ENCODE measurements around the gene UNC119B.

UNC119B gene

DNA sequence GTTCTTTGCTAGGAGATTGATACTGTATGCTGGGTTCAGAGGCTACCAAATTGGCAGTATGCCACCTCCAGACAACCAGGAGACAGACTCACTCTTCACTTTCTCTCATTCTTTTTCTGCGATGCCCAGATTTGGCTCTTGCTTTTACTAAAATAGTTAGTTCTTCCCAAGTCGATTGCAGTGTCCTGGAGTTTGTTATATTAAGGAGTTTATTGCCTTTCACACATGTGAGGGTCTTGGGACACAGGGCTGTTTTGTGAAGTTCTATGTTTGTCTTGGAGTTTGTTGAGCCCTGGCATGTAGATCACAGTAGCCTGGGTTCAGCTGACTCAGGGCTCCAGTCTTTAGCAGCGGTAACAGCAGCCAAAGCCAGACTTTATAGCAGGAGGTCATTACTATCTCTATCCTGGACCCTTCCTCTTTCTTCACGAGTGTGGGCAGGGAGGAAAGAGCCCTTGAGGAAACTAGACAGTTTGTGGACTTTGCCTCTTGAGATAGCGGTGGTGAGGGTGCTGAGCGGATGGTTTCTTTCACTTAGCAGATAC lies 21.7 kb upstream of the UNC119B start:
- DNase-seq (ENCODE audit: low read depth): no peak

DNA sequence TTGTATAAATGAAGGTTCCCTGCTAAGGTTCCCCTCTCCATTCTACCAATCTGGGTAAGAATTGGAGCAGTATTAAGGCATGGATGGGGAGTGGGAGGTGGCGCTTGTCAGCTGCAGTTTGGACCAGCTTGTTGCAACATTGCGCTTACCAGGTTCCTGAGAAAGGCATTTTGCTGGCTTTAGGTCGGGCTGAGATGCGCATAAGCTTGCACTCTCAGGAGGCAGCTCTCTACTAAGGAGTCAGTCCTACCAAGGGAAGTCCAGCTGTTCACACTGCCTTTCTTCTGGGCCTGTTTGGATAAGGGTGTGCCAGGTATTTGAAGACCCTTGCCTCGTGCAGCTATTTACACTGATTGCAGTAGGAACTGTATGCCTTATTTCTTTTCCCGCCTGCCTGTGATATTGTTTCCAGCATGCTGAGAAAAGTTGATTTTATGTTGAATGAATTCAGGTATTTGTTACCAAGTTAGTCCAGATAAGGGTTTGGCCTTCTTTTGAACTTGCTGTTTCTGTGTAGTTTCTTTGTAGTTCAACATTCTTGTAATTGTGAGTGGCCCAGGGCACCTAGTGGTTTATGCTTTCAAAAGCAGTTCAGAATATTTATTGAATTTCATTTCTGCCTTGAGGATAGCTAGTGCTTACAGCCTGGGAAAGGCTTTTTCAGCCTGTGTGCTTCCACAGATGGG lies 20.7 kb upstream of the UNC119B start:
- no peak for DNase-seq (ENCODE audit: low read depth)

DNA sequence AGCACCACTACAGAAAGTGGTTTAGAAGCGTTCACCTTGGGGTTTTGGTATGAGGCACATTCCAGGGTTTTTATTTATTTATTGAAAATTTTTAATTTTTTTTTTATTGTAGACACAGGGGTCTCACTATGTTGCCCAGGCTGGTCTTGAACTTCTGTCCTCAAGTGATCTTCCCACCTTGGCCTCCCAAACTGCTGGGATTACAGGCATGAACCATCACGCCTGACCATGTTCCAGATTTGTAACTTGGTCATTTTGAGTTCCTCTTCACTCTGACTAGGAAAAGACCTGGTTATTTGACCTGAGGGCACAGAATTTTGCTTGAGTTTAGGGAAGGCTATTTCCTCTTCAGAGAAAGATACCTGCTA lies 20.2 kb upstream of the UNC119B start:
- DNase-seq (ENCODE audit: low read depth): no peak

DNA sequence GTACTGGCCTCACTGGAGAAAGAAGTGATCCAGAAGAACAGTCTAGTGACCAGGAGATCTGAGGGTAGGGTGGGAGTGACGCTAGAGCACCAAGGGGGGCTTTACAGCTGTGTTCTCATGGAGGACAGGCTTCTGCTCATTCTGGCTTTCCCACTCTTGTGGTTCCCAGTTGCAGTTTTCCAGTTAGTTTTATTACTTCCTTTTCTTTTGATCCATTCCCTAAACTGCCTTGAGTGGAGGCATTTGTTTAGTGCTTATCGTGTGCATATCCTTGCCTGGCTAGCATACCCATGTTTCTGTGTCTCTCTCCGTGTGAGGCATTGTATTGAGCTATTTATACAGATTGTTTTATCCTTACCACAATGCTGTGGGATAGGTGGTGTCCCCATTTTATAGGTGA lies 19.3 kb upstream of the UNC119B start:
- DNase-seq (ENCODE audit: low read depth): no peak

DNA sequence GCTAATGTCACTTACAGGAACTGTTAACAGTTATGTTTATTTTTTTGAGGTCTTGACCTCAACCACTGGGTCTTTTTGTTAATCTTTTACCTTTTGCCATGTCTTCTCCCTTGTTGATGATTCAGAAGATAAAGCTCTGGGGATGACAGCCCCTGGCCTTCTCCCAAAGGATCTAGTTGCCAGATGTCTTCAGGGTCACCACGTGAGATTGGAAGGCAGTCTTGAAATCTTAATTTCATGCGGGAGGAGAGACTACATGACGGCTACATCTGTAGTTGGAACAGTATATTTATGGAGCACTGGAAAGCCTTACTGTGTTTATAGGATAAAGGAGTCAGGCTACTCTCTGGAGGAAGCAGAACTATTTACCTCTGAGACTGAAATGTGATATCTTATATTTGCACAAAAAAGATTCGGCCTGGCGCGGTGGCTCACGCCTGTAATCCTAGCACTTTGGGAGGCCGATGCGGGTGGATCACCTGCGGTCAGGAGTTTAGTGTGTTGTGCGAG lies 17.7 kb upstream of the UNC119B start:
- DNase-seq (ENCODE audit: low read depth): no peak

DNA sequence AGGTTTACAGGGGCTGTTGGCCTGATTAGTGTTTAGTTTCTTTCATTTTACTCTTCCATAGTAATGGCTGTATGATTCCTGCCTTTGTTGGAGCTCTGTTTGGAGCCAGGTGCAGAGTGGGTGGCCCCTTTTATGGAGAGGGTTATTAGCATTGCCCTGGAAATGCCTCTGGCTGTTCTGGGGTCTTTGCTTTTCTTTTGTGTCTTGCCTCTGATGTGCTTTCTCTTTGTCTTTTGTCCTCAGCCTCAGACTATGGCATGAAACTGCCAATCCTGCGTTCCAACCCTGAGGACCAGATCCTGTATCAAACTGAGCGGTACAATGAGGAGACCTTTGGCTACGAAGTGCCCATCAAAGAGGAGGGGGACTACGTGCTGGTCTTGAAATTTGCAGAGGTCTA lies 16.4 kb upstream of the UNC119B start:
- no peak for DNase-seq (ENCODE audit: low read depth)

DNA sequence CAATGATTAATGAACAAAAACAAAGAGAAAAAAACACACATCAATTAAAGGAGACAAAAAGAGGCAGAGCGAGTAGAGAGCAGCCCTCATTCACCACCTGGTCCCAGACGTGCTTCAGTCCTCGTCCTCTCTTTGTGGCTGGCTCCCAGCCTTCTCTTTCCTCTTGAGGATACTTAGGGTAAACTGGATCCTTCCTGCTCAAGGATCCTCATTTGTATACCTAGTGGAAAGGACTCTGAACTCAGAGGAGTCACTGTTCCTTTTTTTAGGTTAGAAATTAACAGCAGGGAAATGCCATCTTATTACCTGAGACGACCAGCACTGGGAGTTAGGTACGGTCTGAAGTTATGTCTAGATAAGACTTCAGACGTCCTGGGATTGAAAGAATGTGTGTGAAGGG lies 13.6 kb upstream of the UNC119B start:
- DNase-seq (ENCODE audit: low read depth): no peak

DNA sequence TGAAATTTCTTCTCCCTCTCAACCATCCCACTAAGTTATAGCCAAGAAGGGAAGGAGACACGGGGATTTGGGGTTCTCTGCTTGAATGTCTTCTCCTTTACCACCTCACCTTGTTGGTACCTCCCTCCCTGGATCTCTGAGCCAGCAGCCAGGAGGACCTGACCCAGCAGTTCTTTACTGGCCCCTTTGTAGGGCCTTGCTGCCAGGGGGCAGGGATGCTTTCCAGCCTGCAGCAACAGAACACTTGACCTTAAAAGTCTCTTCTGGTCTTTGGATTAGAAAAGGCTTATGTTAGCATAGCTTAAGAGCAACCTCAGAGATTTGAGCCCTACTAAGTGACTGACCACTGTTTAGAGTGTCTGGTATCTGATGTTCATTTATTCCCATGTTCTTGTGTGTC lies 12.9 kb upstream of the UNC119B start:
- DNase-seq (ENCODE audit: low read depth): no peak

DNA sequence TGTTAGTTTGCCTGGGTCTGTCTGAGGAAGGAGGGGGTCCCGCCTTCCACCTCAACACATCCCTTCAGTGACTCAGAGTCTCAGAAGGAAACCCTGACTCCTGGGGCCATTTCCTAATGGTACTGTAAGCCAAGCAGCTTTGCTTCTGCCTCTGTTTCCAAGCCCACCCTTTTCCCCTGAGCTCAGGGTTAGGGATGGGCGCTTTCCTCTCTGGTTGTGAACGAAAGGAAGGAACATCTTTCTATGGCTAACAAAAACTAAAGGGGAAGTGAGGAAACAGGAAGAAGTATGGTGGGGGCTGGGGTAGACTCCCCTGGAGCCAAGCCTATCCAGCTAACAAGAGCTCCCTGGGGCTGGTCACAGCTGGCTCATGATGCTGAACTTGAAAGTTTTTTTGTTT lies 11.6 kb upstream of the UNC119B start:
- no peak for DNase-seq (ENCODE audit: low read depth)

DNA sequence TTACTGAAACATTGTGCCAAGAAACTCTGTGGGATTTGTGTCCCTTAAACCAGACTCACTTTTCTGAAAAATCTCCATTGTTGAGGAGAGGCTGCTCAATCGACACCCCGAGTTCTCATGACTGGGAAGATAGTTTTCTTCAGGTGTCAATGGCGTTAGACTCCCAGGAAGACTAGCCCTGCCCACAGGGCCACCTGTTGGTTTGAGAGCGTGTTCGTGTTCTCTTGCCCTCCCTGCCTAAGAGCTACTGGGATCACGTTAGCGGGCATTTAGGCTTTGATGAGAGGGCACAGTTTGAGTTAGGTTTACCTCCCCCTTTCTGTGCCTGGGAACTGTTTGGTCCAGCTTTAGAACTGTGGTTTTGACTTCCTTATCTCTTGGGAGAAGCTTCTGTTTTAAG lies 10.7 kb upstream of the UNC119B start:
- DNase-seq (ENCODE audit: low read depth): no peak

DNA sequence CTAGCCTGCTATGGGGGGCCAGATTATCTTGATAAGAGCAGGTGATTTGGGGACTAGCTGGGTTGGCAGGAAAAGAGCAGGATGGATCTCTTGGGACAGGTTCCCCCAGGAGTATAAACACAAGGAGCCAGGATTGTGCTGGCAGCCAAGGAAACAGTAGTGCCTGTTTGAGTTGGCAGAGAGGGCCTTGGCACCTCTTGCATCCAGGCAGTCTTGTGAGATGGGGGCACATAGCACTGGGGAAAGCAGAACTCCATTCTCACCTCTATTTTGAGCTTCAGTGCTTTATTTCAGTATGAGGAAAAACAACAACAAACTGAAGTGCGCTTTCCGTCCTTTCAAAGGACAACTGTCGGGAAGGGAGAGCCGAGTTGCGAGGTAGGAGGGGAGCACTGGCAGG lies 9.4 kb upstream of the UNC119B start:
- no peak for DNase-seq (ENCODE audit: low read depth)

DNA sequence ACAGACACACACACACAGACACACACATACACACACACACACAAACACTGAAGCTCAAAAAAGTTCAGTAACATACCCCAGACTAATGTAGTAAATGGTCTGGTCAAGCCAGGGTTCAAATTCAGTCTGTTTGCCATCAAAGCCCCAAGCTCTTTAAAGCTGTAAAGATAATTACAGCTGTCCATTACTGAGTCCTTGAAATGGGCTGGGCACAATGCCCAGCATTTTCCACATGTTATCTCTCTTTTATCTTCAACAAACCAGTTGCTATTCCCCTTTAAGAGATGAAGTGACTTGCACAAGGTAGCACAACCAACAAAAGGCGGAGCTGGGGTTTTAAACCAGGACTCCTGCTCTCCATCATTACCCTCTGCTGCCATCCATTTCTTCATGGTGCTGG lies 7.6 kb upstream of the UNC119B start:
- no peak for DNase-seq (ENCODE audit: low read depth)

DNA sequence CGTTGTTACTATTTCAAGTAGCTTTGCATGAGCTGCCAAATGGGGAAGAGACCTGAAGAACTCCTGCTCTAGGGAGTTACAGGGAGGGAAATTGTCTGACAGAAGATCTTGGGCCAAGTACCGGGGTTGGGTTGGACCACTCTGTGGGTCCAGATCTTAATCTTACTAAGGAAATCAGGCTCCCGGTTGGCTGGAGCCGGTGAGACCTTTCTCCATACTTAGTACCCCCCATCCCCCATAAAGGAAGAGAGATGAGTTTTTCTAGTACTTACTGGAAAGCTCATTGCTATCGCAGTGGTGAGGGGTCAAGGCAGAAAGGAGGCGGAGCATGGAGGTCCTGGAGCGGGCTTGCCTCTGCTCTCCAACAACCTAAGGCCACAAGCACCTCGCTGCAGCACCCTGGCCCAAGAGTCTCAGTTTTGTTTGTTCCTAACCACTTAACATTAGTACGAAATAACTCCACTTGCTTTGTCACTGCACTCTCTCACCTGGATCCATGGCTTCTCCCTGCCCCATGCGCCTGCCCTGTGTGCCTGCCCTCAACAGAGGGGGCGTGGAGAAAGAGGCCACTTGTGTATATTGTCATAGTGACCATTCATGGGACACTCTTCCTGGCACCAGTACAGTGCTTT lies 6.8 kb upstream of the UNC119B start:
- DNase-seq (ENCODE audit: low read depth): no peak

DNA sequence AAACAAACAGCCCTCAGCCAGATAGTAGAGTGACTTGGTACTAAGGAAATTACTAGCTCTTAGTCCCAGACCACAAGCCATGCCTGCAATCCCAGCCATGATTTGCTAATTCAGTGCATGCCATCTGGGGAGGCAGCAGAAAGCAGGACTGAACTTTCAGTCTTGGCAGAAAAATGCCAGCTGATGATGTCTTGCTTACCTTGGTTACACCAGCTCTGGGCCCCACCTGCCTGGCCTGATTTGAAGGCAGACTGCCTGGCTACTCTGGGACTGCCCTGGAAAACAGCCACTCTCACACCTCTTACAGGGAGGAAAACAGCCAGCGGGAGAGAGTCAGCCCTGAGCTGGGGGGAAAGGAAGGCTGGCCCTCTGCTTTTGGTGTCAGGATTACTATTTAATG lies 4.6 kb upstream of the UNC119B start:
- no peak for DNase-seq (ENCODE audit: low read depth)

DNA sequence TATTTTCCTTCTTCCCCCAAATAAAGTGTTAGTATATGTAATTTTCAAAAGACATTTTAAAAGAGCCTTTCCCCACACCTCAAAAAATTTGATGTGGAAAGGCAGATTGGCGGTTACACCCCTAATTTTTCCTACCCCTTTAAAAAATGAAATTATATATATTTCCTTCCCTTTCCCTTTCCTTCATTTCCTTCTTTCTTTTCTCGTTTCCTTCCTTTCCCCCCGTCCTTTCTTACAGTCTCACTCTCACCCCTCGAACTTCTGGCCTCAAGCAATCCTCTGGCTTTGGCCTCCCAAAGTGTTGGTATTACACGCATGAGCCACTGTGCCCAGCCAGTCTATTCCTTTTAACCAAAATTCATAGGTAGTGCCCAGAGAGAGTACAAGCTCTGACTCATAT lies 4.2 kb upstream of the UNC119B start:
- DNase-seq (ENCODE audit: low read depth): no peak

DNA sequence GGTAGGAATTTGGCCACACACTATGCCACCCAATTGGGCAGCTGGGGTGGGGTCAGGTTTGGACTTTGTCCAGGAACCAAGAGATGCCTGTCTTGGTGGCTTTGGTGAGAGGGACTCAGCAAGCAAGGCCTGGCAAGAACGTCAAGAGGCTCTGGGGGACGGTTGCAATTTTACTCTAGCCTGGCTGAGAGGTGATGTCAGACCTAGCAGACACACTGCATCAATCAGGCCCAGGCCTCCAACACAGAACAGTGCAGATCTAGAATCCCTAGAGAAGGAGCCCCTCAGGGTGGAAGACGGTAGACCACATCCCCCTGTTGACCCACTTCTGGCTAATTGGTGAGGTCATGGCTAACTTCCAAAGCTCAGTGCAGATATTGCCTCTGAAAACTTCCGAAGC lies 1.6 kb upstream of the UNC119B start:
- no peak for DNase-seq (ENCODE audit: low read depth)

DNA sequence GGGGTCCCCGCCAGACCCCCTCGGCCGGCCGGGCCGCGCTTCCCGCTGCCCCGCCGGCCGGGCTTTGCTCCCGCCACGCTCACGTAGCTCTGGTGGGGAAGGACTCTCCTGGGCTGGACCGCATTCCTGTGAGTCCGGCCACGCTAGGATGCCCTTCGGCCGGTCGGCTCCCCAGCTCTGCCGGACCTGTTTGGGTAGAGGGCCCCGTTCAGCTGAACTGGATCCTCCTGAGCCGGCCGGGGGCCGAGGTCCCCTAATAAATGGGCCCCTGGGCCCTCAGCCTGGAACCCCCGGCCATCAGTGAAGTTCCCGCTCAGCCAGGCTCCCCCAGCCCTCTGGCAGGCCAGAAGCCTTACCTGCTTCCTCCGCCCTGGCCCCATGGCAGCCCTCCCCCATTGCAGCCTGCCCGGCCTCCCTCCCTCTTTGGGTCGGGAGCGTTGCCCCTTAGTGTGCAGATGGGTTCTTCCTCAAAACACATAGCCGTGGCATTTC lies 593 bp downstream of the UNC119B start:
- no peak for DNase-seq (ENCODE audit: low read depth)

DNA sequence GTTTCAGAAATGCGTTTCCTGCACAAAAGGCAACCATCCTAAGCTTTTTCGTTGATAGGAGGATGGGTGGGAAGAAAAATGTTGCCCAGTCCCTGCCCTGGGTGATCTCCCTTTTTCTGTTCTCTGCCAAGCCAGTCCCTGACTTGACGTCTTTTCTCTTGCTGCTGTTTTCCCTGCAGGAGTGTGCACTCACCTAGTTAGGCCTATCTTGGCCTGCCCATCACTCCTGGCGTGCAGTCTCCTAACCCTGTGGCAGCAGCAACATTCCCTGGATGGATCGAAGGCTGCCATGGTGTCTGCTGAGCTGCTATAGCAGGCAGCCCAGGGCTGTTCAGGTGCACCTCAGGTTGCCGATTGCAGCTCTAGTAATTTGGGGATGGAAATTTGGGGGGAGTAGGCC lies 1.2 kb downstream of the UNC119B start:
- DNase-seq (ENCODE audit: low read depth): no peak

DNA sequence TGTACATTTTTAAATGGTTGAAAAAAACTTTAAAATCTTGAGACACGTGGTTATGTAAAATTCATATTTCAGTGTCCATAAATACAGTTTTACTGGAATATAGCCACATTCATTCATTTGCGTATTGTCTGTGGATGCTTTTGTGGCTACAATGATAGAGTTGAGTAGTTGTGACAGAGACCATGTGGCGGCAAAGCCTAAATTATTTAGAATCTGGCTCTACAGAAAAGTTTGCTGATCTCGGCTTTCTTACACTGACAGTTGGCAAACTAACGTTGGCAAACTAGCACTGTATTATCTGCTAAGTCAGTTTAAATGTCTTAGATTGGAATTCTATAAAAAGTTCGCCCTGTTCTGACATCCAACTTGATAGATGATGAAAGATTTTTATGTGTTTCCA lies 2.4 kb downstream of the UNC119B start:
- no peak for DNase-seq (ENCODE audit: low read depth)

DNA sequence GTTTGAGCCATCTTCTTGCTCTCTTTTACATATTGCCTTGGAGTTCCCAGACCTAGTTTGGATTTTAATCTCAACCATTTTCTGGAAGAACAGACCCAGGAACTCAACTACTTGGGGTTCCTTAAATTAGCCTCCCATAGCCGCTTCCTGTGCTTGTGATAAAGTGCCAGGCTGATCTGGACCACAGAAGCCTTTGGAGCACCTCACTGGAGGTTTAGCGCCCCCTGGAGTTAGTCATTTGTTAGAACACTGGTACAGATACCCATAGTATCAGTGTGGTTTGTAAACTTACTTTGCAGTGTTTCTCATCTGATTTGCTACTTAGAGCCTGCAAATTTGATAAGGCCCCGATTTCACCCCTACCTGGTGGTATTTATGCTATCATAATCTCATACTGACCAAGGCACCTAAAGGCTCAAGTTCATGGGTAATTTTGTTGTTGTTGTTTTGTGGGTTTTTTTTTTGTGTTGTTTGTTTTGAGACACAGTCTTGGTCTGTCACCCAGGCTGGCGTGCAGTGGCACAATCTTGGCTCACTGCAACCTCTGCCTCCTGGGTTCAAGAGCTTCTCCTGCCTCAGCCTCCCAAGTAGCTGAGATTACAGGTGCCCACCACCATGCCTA lies 3.7 kb downstream of the UNC119B start:
- DNase-seq (ENCODE audit: low read depth): peak; percentile 45

DNA sequence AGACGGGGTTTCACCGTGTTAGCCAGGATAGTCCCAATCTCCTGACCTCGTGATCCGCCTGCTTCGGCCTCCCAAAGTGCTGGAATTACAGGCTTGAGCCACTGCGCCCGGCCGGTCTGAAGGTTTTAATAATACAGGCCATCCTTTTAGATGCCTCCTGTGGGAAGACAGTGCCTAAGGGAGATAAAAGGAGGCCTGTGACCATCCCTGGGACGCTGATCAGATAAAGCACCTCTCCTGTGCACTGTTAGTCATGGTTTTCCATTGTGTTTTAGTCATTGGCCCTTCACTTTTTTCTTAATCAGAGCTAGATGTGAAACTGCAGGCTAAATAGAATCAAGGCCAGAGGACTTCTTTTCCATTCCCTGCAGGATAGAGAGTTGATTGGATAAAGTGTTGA lies 7.8 kb downstream of the UNC119B start:
- DNase-seq (ENCODE audit: low read depth): no peak

DNA sequence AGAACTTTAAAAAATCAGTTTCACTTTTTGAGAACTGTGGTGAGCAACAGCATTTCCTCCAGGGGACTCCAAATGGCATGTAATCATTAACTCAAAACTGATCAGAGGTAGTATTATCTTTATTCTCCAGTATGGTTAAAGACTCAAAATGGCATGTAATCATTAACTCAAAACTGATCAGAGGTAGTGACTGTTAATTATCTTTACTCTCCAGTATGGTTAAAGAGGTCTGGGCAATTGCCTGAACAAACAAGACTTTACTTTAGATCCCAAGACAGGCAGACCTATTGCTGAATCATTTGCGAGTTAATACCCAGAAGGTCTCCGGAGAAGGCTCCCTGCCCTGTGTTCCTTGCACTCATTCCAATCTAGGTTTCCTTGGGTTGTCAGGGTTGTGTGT lies 8.8 kb downstream of the UNC119B start:
- DNase-seq (ENCODE audit: low read depth): no peak

Measured in T-helper 22 cell (primary cell).